Ishikawa (cell line): ENCODE measurements around the gene GALP.

ENCODE experiments used
- CEBPB ChIP-seq: IDR thresholded peaks from 2 replicates; pipeline ENCODE4 v1.6.1; 2012
- CREB1 ChIP-seq: IDR thresholded peaks from 2 replicates; pipeline ENCODE4 v1.6.1; 2012; ENCODE audit warnings: low read depth
- EGR1 ChIP-seq: IDR thresholded peaks from 2 replicates; pipeline ENCODE4 v1.6.1; 2012
- EP300 ChIP-seq: IDR thresholded peaks from 2 replicates; pipeline ENCODE4 v1.6.1; 2012; ENCODE audit warnings: borderline replicate concordance
- FOXM1 ChIP-seq: IDR thresholded peaks from 2 replicates; pipeline ENCODE4 v1.6.1; 2012; ENCODE audit warnings: low read depth, borderline replicate concordance
- MAX ChIP-seq: IDR thresholded peaks from 2 replicates; pipeline ENCODE4 v1.6.1; 2012
- NFIC ChIP-seq: IDR thresholded peaks from 2 replicates; pipeline ENCODE4 v1.6.1; 2012
- RAD21 ChIP-seq: IDR thresholded peaks from 2 replicates; pipeline ENCODE4 v1.6.1; 2012; ENCODE audit warnings: low read depth
- TAF1 ChIP-seq: IDR thresholded peaks from 2 replicates; pipeline ENCODE4 v1.6.1; 2012; ENCODE audit warnings: low read depth, mild to moderate bottlenecking
- TCF12 ChIP-seq: IDR thresholded peaks from 2 replicates; pipeline ENCODE4 v1.6.1; 2012; ENCODE audit warnings: low read depth
- TEAD4 ChIP-seq: IDR thresholded peaks from 2 replicates; pipeline ENCODE4 v1.6.1; 2012
- USF1 ChIP-seq: IDR thresholded peaks from 2 replicates; pipeline ENCODE4 v1.6.1; 2012
- YY1 ChIP-seq: IDR thresholded peaks from 2 replicates; pipeline ENCODE4 v1.6.1; 2012; ENCODE audit warnings: low read depth
- ZBTB7A ChIP-seq: IDR thresholded peaks from 2 replicates; pipeline ENCODE4 v1.6.1; 2012; ENCODE audit warnings: low read depth
- TF ChIP-seq, protein P1 (sequence below): IDR thresholded peaks from 2 replicates; pipeline ENCODE4 v1.6.1; 2012; ENCODE audit warnings: low read depth, mild to moderate bottlenecking

GALP gene

DNA sequence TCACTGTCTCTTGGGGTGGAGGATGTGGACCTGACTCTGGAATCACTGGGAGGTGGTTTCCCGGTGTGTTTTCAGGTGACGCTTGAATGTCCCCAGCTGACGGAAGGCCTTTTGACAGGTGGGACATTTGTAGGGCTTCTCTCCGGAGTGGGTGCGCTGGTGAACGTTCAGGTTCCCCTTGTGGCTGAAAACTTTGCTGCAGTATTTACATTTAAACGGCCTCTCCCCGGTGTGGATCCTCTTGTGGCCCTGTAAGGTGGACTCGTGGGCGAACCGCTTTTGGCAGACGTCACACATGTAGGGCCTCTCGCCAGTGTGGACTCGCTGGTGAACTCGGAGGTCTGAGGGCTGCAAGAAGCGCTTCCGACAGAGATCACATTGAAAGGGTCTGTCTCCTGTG lies 14.0 kb downstream of the GALP start:
- TF ChIP-seq CREB1 (no peak), FOXM1 (no peak), RAD21 (no peak), TEAD4 (no peak), USF1 (no peak), YY1 (no peak), TAF1 (no peak), EGR1 (no peak), CEBPB (no peak), ZBTB7A (no peak), TCF12 (no peak), EP300 (no peak), MAX (no peak), NFIC (no peak)
- TF ChIP-seq, protein P1, sequence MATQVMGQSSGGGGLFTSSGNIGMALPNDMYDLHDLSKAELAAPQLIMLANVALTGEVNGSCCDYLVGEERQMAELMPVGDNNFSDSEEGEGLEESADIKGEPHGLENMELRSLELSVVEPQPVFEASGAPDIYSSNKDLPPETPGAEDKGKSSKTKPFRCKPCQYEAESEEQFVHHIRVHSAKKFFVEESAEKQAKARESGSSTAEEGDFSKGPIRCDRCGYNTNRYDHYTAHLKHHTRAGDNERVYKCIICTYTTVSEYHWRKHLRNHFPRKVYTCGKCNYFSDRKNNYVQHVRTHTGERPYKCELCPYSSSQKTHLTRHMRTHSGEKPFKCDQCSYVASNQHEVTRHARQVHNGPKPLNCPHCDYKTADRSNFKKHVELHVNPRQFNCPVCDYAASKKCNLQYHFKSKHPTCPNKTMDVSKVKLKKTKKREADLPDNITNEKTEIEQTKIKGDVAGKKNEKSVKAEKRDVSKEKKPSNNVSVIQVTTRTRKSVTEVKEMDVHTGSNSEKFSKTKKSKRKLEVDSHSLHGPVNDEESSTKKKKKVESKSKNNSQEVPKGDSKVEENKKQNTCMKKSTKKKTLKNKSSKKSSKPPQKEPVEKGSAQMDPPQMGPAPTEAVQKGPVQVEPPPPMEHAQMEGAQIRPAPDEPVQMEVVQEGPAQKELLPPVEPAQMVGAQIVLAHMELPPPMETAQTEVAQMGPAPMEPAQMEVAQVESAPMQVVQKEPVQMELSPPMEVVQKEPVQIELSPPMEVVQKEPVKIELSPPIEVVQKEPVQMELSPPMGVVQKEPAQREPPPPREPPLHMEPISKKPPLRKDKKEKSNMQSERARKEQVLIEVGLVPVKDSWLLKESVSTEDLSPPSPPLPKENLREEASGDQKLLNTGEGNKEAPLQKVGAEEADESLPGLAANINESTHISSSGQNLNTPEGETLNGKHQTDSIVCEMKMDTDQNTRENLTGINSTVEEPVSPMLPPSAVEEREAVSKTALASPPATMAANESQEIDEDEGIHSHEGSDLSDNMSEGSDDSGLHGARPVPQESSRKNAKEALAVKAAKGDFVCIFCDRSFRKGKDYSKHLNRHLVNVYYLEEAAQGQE = no peak

- TF ChIP-seq MAX (no peak), EP300 (no peak), CEBPB (no peak), USF1 (no peak), TAF1 (no peak), RAD21 (no peak), NFIC (no peak), FOXM1 (no peak), TEAD4 (no peak), TCF12 (no peak), YY1 (no peak), CREB1 (no peak), ZBTB7A (no peak)
- TF ChIP-seq, protein P1 = no peak
Observed at GRCh38 chr19:56191115-56191514, 15.3 kb downstream of the GALP start.

DNA sequence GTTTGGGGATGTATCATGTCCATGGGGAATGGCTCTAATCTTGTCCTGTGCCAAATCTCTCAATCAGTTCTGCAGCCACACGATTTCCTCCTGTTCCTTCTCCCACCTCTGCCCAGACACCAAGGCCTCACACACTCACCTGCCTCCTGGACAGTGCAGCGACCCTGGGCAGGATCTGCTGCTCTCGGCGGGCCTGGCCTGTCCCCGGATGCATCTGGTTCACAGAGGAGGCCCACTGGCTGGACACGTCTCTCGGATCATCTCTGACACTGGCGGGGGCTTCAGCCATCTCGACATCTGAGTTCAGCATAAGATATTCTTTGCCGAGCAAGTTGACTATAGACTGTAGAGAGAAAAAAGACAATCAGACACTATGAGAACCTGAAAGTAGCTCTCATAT lies 15.9 kb downstream of the GALP start:
- TF ChIP-seq EGR1 (no peak), RAD21 (no peak), TAF1 (no peak), ZBTB7A (no peak), NFIC (no peak), USF1 (no peak), TEAD4 (no peak), YY1 (no peak), FOXM1 (no peak)
- TF ChIP-seq, protein P1 = no peak

- TF ChIP-seq YY1 (no peak), ZBTB7A (no peak), MAX (no peak), CEBPB (no peak), USF1 (no peak), TAF1 (no peak), RAD21 (no peak), TCF12 (no peak), EP300 (no peak), NFIC (no peak), EGR1 (no peak), TEAD4 (no peak)
Observed at GRCh38 chr19:56193981-56194640, 18.3 kb downstream of the GALP start.
